Measurements from ENCODE around the gene NRP2. TPM values are rescaled to one million over a fixed set of nuclear protein-coding genes. Genes with fewer than 3 reads are reported as not detected.

NRP2 gene
- total RNA-seq, 1 donor from 2014 or later, result 7.7 TPM

- ATAC-seq, result no peak
- DNase-seq (ENCODE audit: low spot score), result no peak
Observed at GRCh38 chr2:205768815-205769494, 86.7 kb downstream of the NRP2 start.

- DNase-seq (ENCODE audit: low spot score), result no peak
- ATAC-seq, result no peak
Observed at GRCh38 chr2:205769495-205769850, 87.2 kb downstream of the NRP2 start.

GRCh38 chr2:205769879-205770278, 87.6 kb downstream of the NRP2 start:
- ATAC-seq (no peak), DNase-seq (ENCODE audit: low spot score) (no peak)

- ATAC-seq, result no peak
- DNase-seq (ENCODE audit: low spot score), result no peak
Observed at GRCh38 chr2:205770577-205770976, 88.3 kb downstream of the NRP2 start.

GRCh38 chr2:205771031-205771430, 88.7 kb downstream of the NRP2 start:
- ATAC-seq, result no peak
- DNase-seq (ENCODE audit: low spot score), result no peak

GRCh38 chr2:205771666-205772065, 89.4 kb downstream of the NRP2 start:
- no peak for ATAC-seq
- no peak for DNase-seq (ENCODE audit: low spot score)

GRCh38 chr2:205772983-205773382, 90.7 kb downstream of the NRP2 start:
- no peak for DNase-seq (ENCODE audit: low spot score)
- no peak for ATAC-seq

- ATAC-seq, result no peak
- no peak for DNase-seq (ENCODE audit: low spot score)
Observed at GRCh38 chr2:205773989-205774388, 91.7 kb downstream of the NRP2 start.

- no peak for ATAC-seq
Observed at GRCh38 chr2:205775097-205775877, 93.0 kb downstream of the NRP2 start.

GRCh38 chr2:205776139-205776538, 93.8 kb downstream of the NRP2 start:
- ATAC-seq (peak; percentile 99), DNase-seq (ENCODE audit: low spot score) (peak; percentile 79)

More at GRCh38 chr2:205775097-205775877, 93.0 kb downstream of the NRP2 start:
- DNase-seq (ENCODE audit: low spot score), result no peak

GRCh38 chr2:205776720-205777119, 94.4 kb downstream of the NRP2 start:
- ATAC-seq (no peak), DNase-seq (ENCODE audit: low spot score) (no peak)

GRCh38 chr2:205778356-205778755, 96.1 kb downstream of the NRP2 start:
- DNase-seq (ENCODE audit: low spot score) (no peak), ATAC-seq (no peak)

GRCh38 chr2:205780645-205781044, 98.3 kb downstream of the NRP2 start:
- ATAC-seq, result no peak
- DNase-seq (ENCODE audit: low spot score), result no peak

- ATAC-seq (no peak), DNase-seq (ENCODE audit: low spot score) (no peak)
Observed at GRCh38 chr2:205781244-205781931, 99.1 kb downstream of the NRP2 start.

GRCh38 chr2:205782941-205783340, 100.6 kb downstream of the NRP2 start:
- DNase-seq (ENCODE audit: low spot score) (no peak), ATAC-seq (no peak)

- ATAC-seq, result no peak
- DNase-seq (ENCODE audit: low spot score), result no peak
Observed at GRCh38 chr2:205783872-205784499, 101.7 kb downstream of the NRP2 start.

GRCh38 chr2:205785507-205786260, 103.4 kb downstream of the NRP2 start:
- ATAC-seq, result no peak
- no peak for DNase-seq (ENCODE audit: low spot score)

GRCh38 chr2:205786976-205787375, 104.7 kb downstream of the NRP2 start:
- ATAC-seq (peak; percentile 50), DNase-seq (ENCODE audit: low spot score) (no peak)

GRCh38 chr2:205787761-205788160, 105.5 kb downstream of the NRP2 start:
- DNase-seq (ENCODE audit: low spot score) (peak; percentile 68), ATAC-seq (peak; percentile 90)

GRCh38 chr2:205789906-205790305, 107.6 kb downstream of the NRP2 start:
- no peak for ATAC-seq
- DNase-seq (ENCODE audit: low spot score), result no peak

- ATAC-seq (no peak), DNase-seq (ENCODE audit: low spot score) (no peak)
Observed at GRCh38 chr2:205792908-205793307, 110.6 kb downstream of the NRP2 start.

Measured in left lobe of liver (tissue), 2 donors.